HCT116 (cell line): ENCODE data around the gene ALDH3B1. TPM values are rescaled to one million over a fixed set of nuclear protein-coding genes. Genes with fewer than 3 reads are reported as not detected.
A peak's percentile ranks its signal among the peaks of the same experiment; 100 is the strongest.

ENCODE experiments used
- ATF3 ChIP-seq: IDR thresholded peaks from 2 replicates; pipeline ENCODE4 v1.6.1; 2012
- CTCF ChIP-seq, 3 experiments: fragments of 200-600 bp in 1 of 3; sonication (generic) in 1 of 3; IDR thresholded peaks in 2 of 3; conservative IDR thresholded peaks in 1 of 3; 2 replicates each; pipeline ENCODE4 v1.5.1; 2012 to 2017; ENCODE audit warnings: low read depth in 2 of 3, low read length in 2 of 3, antibody characterized with exemption in 1 of 3, borderline replicate concordance in 1 of 3, control low read depth in 1 of 3, mild to moderate bottlenecking in 1 of 3, mixed read lengths in 1 of 3, mixed run types in 1 of 3, moderate library complexity in 1 of 3; ENCODE audit not compliant: insufficient read depth in 1 of 3
- EGR1 ChIP-seq: IDR thresholded peaks from 2 replicates; pipeline ENCODE4 v1.6.1; 2012; ENCODE audit warnings: low read depth
- EZH2 ChIP-seq: fragments of 200-600 bp; sonication (generic); IDR thresholded peaks from 2 replicates; pipeline ENCODE4 v1.6.1; 2017; ENCODE audit warnings: antibody characterized with exemption, mixed run types
- EZH2phosphoT487 ChIP-seq: fragments of 200-600 bp; IDR thresholded peaks from 2 replicates; pipeline ENCODE4 v1.6.1; 2018; ENCODE audit warnings: antibody characterized with exemption, borderline replicate concordance
- FOSL1 ChIP-seq: IDR thresholded peaks from 2 replicates; pipeline ENCODE4 v1.6.1; 2012; ENCODE audit warnings: low read depth
- POLR2AphosphoS5 ChIP-seq: IDR thresholded peaks from 2 replicates; pipeline ENCODE4 v1.6.1; 2011; ENCODE audit warnings: mild to moderate bottlenecking, low read depth, low read length, moderate library complexity
- RAD21 ChIP-seq: IDR thresholded peaks from 2 replicates; pipeline ENCODE4 v1.6.1; 2012; ENCODE audit warnings: low read depth, mild to moderate bottlenecking
- SIN3A ChIP-seq: IDR thresholded peaks from 2 replicates; pipeline ENCODE4 v1.6.1; 2012; ENCODE audit warnings: low read depth
- YY1 ChIP-seq: IDR thresholded peaks from 2 replicates; pipeline ENCODE4 v1.6.1; 2011; ENCODE audit warnings: low read length, low read depth, moderate library complexity, mild to moderate bottlenecking; ENCODE audit not compliant: insufficient replicate concordance; ENCODE audit errors: extremely low read depth
- ZBTB33 ChIP-seq: IDR thresholded peaks from 2 replicates; pipeline ENCODE4 v1.6.1; 2011; ENCODE audit warnings: mild to moderate bottlenecking, low read length, moderate library complexity; ENCODE audit not compliant: insufficient replicate concordance; ENCODE audit errors: extremely low read depth
- ZFX ChIP-seq: fragments of 450-650 bp; IDR thresholded peaks from 2 replicates; pipeline ENCODE4 v1.6.1; 2017
- ZNF274 ChIP-seq: fragments of 200-500 bp; sonication (Bioruptor generic); IDR thresholded peaks from 2 replicates; pipeline ENCODE4 v1.6.1; 2014; ENCODE audit warnings: mild to moderate bottlenecking, low read depth, low read length, inconsistent platforms
- total RNA-seq: library from RNA; stranded (reverse); gene quantifications from one replicate; pipeline ENCODE4 v1.2.1, GENCODE V29; 2021; ENCODE audit not compliant: unreplicated experiment

ALDH3B1 gene
- total RNA-seq, 1 experiment from 2014 or later: 25.5 TPM

- TF ChIP-seq ZBTB33 (no peak), EGR1 (no peak), EZH2phosphoT487 (no peak), ZNF274 (no peak), SIN3A (no peak), EZH2 (no peak), ATF3 (no peak), CTCF (IDR thresholded peaks at IDR 0.05 in 2 of 3, conservative IDR thresholded peaks at IDR 0.05 in 1 of 3; ENCODE audit: borderline replicate concordance in 1 of 3, insufficient read depth in 1 of 3, low read depth in 2 of 3, low read length in 2 of 3) (no peak), RAD21 (no peak), ZFX (peak; percentile 92), POLR2AphosphoS5 (peak; percentile 63), YY1 (peak; percentile 97), FOSL1 (no peak)
Observed at GRCh38 chr11:68030318-68031143, 20.4 kb downstream of the ALDH3B1 start, which contains the start of gene NDUFS8 (continued).
